ENCODE results near the gene OLA1.

DNA sequence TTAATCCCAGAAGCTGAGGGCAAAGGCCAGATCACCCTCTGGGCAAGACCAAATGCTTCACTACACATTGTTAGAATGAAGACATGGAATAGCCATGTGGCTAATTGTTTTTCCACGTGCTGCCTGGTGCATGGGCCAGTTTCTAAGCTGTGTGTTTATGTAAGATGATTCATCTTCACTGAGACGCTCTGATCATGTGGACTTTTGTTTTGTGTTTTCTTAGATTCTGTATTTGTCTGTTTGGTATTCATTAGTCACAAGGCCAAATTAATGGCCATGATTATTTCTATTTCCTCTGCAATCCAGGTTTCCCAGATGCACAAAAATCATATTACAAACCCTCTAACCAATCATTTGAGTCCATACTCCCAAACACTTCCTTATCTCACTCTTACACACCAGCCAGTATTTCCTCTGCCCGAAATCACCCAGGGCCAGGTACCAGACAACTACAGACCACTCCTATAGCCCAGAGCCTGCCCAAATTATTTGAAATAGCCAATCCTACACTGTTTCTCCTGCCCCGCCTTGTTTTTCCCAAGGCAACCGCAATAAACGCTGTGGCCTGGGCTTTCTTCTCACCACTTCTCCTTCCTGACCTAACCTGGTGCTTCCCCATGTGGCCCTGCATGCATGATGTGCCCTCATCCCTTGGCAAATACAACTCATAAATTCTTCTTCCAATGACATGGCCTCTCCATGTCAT is 189.0 kb downstream of the OLA1 start:
- no peak for TF ChIP-seq CTCF (IDR thresholded peaks at IDR 0.05)
- TF ChIP-seq EZH2 (IDR thresholded peaks at IDR 0.05), result no peak
- no peak for TF ChIP-seq EZH2phosphoT487 (IDR thresholded peaks at IDR 0.05)

All from neural progenitor cell (in vitro differentiated cells).